Prostate gland (tissue), 2 donors: ENCODE results near the gene GLRA3. TPM values are rescaled to one million over a fixed set of nuclear protein-coding genes. Genes with fewer than 3 reads are reported as not detected.
"Not testable (repeated sequence)": the region's sequence is repeated elsewhere in the genome, so short reads cannot be mapped to it uniquely, and the experiment has no call there.

Source experiments
- DNase-seq: peaks from one replicate; pipeline ENCODE4 v3.0.0-alpha.2; 2019; ENCODE audit warnings: low spot score
- H3K27ac ChIP-seq, 2 donors: fragments of 200-600 bp; sonication (generic); 2 replicates each; pipeline ENCODE4 v1.5.1; 2017 to 2019
- H3K27me3 ChIP-seq: fragments of 200-600 bp; sonication (generic); replicated peaks from 2 replicates; pipeline ENCODE4 v1.5.1; 2019; ENCODE audit not compliant: insufficient read depth
- H3K36me3 ChIP-seq, 2 donors: fragments of 200-600 bp; sonication (generic); 1 replicate in 1 of 2; 2 replicates in 1 of 2; pipeline versions ENCODE4 v1.5.1 to v1.8.1; 2017 to 2019
- H3K4me1 ChIP-seq: fragments of 200-600 bp; sonication (generic); replicated peaks from 2 replicates; pipeline ENCODE4 v1.5.1; 2019
- H3K4me3 ChIP-seq, 2 donors: fragments of 200-600 bp; sonication (generic); 2 replicates each; pipeline ENCODE4 v1.5.1; 2017 to 2019
- H3K9me3 ChIP-seq: fragments of 200-600 bp; sonication (generic); 2 replicates; pipeline ENCODE4 v1.5.1; 2017
- POLR2A ChIP-seq: fragments of 450-650 bp; IDR thresholded peaks from one replicate; pipeline ENCODE4 v1.6.1; 2016; ENCODE audit warnings: antibody characterized with exemption, mild to moderate bottlenecking
- POLR2AphosphoS5 ChIP-seq: sonication (generic); formaldehyde crosslinking; IDR thresholded peaks from one replicate; pipeline ENCODE4 v1.6.1; 2017; ENCODE audit warnings: antibody characterized with exemption
- WGBS: methylation state at CpG from one replicate; pipeline ENCODE4 v1.1.5; 2018; 5-methylcytosine and 5-hydroxymethylcytosine counted together
- intact Hi-C: fragments of 100-400 bp; cut with DNase I; formaldehyde crosslinking; loops from one replicate; pipeline ENCODE4 v1.14.2; 2022
- total RNA-seq, 2 donors: library from RNA; depleted of rRNA; stranded (reverse); fragments of >200 nt; gene quantifications; one replicate each; pipeline ENCODE4 v1.1.0, GENCODE V29; 2016
- TF ChIP-seq, protein P1 (sequence below), 4 experiments: fragments of 200-600 bp in 2 of 4; fragments of 450-650 bp in 2 of 4; sonication (generic) in 2 of 4; IDR thresholded peaks; 1 replicate in 3 of 4; 2 replicates in 1 of 4; pipeline ENCODE4 v1.5.1; 2016 to 2019; ENCODE audit warnings: antibody characterized with exemption in 4 of 4, mild to moderate bottlenecking in 2 of 4, moderate library complexity in 2 of 4

GLRA3 gene
- total RNA-seq, 2 donors from 2014 or later, result 0.17 TPM; not detected in 1

DNA sequence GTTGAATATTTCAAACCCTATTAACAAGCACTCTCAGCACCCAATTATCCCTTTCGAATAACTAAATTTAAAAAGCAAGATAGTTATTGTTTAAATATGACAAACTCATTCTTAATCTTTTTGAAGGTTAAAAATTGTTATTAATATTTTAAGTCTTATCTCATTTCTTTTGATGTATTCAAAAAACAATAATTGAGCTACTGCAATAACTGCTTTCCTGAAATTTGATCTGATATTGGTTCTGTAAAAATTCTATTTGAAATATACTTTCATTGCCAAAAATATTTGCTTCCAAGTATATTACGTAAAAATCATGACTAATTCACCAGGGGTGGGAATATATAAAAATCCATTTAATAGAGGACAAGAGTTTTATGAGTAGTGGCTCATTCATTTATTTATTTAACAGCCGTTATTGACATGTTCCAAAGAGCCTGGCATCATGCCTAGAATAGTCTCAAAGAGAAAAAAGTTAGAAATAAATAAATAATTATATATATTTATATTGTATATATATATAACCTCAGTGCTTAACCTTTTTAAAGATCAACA lies 34.4 kb downstream of the GLRA3 start:
- no peak for DNase-seq
- Histone ChIP-seq H3K9me3 (no peaks in the 10 kb centered on the region), H3K27ac (no peak overlapping the region), H3K27me3 (no peaks in the 10 kb centered on the region), H3K36me3 (no peaks in the 10 kb centered on the region), H3K4me1 (no peaks in the 10 kb centered on the region), H3K4me3 (no peak overlapping the region)
- WGBS, result 34% methylated on average over 3 of the region's 3 CpGs
- no peak for TF ChIP-seq POLR2AphosphoS5
- no peak for TF ChIP-seq POLR2A
- TF ChIP-seq, protein P1, sequence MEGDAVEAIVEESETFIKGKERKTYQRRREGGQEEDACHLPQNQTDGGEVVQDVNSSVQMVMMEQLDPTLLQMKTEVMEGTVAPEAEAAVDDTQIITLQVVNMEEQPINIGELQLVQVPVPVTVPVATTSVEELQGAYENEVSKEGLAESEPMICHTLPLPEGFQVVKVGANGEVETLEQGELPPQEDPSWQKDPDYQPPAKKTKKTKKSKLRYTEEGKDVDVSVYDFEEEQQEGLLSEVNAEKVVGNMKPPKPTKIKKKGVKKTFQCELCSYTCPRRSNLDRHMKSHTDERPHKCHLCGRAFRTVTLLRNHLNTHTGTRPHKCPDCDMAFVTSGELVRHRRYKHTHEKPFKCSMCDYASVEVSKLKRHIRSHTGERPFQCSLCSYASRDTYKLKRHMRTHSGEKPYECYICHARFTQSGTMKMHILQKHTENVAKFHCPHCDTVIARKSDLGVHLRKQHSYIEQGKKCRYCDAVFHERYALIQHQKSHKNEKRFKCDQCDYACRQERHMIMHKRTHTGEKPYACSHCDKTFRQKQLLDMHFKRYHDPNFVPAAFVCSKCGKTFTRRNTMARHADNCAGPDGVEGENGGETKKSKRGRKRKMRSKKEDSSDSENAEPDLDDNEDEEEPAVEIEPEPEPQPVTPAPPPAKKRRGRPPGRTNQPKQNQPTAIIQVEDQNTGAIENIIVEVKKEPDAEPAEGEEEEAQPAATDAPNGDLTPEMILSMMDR (IDR thresholded peaks at IDR 0.05), result no peak
- intact Hi-C loops, result no loop called here

- intact Hi-C loops, result no loop called here
- Histone ChIP-seq H3K27ac (no peak overlapping the region), H3K4me3 (no peak overlapping the region), H3K9me3 (no peaks in the 10 kb centered on the region), H3K4me1 (no peaks in the 10 kb centered on the region), H3K27me3 (no peaks in the 10 kb centered on the region), H3K36me3 (no peaks in the 10 kb centered on the region)
- no peak for DNase-seq
- TF ChIP-seq POLR2A, result no peak
- TF ChIP-seq, protein P1 (IDR thresholded peaks at IDR 0.05), result no peak
- no peak for TF ChIP-seq POLR2AphosphoS5
Observed at GRCh38 chr4:174789657-174790056, 39.4 kb downstream of the GLRA3 start.

- intact Hi-C loops, H3K4me3 ChIP-seq, H3K9me3 ChIP-seq, H3K27ac ChIP-seq, H3K36me3 ChIP-seq, H3K4me1 ChIP-seq, DNase-seq, H3K27me3 ChIP-seq: not testable (repeated sequence)
- WGBS, result 70% methylated on average over 22 of the region's 28 CpGs
Observed at GRCh38 chr4:174778274-174778986, 50.6 kb downstream of the GLRA3 start.

DNA sequence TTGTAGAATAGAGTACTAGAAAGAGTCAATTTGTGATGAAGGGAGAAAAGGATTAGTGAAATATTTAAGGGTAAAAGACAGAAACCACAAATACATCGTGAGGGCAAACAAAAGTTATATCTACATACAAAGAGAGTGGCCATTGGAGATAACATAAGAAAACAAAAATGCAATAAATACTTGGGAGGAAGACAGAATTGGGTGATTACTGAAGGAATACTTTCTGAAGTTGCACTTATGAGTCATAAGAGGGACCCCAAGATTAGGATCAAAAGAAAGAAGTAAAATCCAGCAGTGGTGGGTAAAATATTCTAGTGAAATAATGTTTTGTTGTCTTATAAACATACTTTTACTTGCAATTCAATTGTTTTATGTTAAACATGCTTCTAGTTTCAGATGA lies 53.7 kb downstream of the GLRA3 start:
- Histone ChIP-seq H3K4me3 (no peak overlapping the region), H3K27ac (no peak overlapping the region), H3K27me3 (no peaks in the 10 kb centered on the region), H3K36me3 (no peaks in the 10 kb centered on the region), H3K9me3 (no peaks in the 10 kb centered on the region), H3K4me1 (no peaks in the 10 kb centered on the region)
- DNase-seq, result no peak
- intact Hi-C loops, result no loop called here
- TF ChIP-seq, protein P1 (IDR thresholded peaks at IDR 0.05), result no peak
- TF ChIP-seq POLR2AphosphoS5 (no peak), POLR2A (no peak)
- WGBS, result 16% methylated on average over 1 of the region's 1 CpG

GRCh38 chr4:174764105-174764729 lies 64.8 kb downstream of the GLRA3 start:
- Histone ChIP-seq H3K9me3 (no peaks in the 10 kb centered on the region), H3K4me1 (no peaks in the 10 kb centered on the region), H3K4me3 (no peak overlapping the region), H3K36me3 (no peaks in the 10 kb centered on the region), H3K27me3 (no peaks in the 10 kb centered on the region), H3K27ac (no peak overlapping the region)
- 59% methylated on average over 7 of the region's 7 CpGs for WGBS
- DNase-seq, result no peak
- intact Hi-C loops, result loop anchor here (10.0 kb wide), 1 partner anchor 771 kb away; no protein-coding TSS in a partner anchor
- TF ChIP-seq, protein P1 (IDR thresholded peaks at IDR 0.05), result peak in 2 of 4 experiments; percentile 45 to 50
- TF ChIP-seq POLR2A, result no peak
- no peak for TF ChIP-seq POLR2AphosphoS5
